GM21717 (cell line): ENCODE data around the gene ABAT.

ENCODE experiments used
- ATAC-seq: cut with Tn5 transposase; IDR thresholded peaks from one replicate; pipeline ENCODE4 v1.9.1; 2021; ENCODE audit warnings: mild to moderate bottlenecking, moderate library complexity; ENCODE audit not compliant: unreplicated experiment

ABAT gene

GRCh38 chr16:8808009-8808408, 133.6 kb downstream of the ABAT start:
- ATAC-seq, result no peak

DNA sequence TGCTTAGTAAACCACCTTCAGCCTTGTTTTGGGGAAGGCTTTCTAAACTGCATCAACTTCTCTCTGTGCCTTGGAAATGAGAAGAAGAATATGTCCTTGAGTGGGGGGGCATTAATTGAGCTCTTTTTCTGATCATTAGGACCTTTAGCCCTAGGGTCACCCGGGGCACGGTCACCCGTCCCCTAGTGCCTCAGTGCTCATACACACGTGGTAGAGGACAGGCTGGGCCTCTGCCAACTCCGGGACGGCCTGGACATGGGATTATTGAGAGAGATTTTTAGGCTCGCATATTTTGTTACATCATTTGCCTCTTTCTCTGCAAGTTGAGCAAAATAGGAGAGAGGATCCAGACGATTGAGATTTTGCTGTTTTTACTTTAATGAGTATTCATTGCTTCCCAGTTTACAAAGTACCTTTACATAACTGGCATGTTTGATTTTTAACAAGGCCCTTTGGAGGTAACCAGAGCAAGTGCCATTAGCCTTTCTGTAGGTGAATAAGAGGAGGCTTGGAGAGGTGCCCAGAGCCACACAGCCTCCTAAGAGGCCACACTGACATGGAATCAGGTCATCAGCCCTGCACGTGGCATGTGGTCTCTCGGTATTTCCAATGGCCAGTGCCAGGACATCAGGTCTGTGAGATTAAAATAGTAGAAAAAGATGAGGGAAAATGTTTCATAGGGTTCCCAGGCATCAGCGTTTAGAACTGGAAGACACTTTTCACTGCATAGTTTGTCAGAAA, 134.4 kb downstream of the ABAT start:
- ATAC-seq, result no peak

DNA sequence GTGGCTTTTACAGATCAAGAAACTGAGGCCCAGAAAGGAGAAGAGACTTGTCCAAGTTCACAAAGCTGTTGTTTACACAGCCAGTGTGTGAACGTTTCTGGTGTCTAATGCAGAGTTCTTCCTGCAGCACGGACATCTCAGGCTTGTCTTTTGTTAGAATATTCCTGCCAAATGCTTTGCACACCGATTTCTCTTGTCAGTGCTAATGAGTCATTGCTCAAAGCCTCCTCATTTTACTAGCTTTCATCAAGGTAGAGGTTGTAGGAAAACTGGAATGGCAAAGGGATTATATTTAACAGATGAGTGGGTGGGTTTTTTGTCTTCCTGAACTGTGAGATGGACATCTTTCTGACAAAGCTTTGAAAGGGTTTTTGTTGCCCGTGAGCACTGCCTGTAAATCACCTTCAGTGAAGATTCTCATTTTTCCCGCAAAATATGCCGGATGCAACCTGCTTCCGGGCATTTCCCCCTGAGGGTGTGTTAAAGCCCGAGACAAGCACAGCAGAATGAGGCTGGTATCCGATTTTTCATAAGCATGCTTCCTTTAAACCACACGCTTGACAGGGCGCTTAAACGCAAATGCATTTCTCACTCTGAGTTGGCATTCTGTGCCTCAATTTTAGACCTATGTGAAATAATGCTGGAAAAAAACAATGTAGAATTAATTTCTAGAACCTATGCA, 137.9 kb downstream of the ABAT start:
- ATAC-seq, result no peak

DNA sequence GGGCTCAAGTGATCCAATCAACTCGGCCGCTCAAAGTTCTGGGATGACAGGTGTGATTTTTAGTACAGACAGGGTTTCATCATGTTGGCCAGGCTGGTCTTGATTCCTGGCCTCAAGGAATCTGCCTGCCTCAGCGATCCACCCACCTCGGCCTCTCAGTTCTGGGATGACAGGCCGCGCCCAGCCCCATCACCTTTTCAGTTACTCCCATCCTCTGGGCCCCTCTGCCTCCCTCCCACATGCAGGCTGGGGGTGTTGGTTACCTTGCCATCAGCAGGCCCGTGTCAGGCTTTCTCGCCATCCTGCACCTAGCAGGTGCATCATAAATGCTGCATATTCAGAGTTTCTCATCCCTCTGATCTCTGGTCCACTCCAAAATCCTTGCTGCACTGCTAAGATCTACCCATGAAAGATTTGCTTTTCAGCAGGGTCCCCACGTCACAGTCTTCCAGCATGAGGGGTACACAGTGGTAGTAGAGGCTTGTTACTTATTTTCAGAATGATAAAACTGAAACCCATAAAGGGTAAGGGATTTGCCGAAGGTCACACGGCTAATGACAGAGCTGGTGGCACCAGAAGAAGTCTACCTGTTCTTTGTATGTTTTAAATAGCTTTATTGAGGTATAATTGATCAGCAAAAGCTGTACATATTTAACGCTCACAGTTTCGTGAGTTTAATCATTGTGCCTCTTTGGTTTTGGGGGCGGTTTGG, 139.8 kb downstream of the ABAT start:
- no peak for ATAC-seq

DNA sequence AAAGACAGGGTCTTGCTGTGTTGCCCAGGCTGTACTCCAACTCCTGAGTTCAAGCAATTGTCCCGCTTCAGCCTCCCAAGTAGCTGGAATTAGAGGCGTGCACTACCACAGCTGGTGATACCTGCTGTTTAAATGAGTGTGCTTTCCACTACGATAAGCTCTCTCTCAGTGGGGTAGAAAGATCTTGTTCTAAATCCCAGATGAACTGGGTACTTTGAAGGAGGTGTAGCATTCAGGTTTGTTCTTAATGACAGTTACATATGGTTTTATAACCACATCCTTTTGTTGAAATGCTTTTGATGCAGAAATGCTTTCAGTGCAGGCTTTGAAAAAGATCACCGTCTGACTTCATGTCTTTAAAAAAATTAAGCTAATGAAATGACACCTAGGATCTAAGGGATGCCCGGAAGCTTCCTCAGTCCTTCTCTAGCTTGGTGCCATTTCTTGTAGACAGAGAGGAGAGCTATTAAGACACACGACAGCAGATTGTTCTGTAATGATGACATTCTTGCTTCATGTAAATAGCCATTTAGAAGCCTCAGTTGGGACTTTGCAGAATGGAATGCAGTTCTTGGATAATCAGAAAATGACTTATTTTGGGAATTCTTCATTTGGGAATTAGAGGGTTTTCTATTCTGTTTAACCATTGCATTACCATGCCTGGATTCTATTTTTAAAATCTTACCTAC, 142.7 kb downstream of the ABAT start:
- ATAC-seq, result no peak

- no peak for ATAC-seq
Observed at GRCh38 chr16:8818504-8819270, 144.3 kb downstream of the ABAT start.

DNA sequence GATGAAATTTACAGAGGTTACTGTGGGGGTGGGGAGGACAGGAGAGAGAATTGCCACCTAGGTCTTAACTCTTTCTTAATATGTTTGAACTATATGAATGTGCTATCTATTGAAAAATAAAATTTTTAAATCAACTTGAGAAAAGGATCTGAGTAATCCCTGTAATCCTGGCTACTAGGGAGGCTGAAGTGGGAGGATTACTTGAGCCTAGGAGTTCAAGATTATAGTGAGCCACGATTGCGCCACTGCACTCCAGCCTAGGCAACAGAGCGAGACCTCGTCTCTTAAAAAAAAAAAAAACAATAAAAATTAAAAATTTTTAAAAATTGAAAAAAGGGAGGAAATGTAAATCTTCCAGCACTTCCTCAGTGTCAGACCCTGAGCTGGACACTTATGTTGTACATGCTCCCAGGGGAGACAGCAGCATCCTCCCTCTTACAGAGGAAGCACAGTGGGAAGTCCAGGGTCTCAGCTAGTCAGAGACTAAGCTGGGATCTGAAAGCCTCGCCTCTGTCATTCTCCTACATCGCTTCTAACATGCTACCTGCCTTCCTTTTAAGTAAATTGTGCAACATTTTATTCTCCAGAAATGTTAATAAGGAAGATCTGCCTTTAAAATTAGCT, 145.1 kb downstream of the ABAT start:
- ATAC-seq, result no peak

GRCh38 chr16:8822403-8822802, 148.0 kb downstream of the ABAT start:
- no peak for ATAC-seq

GRCh38 chr16:8826278-8826879, 152.0 kb downstream of the ABAT start:
- ATAC-seq, result no peak

DNA sequence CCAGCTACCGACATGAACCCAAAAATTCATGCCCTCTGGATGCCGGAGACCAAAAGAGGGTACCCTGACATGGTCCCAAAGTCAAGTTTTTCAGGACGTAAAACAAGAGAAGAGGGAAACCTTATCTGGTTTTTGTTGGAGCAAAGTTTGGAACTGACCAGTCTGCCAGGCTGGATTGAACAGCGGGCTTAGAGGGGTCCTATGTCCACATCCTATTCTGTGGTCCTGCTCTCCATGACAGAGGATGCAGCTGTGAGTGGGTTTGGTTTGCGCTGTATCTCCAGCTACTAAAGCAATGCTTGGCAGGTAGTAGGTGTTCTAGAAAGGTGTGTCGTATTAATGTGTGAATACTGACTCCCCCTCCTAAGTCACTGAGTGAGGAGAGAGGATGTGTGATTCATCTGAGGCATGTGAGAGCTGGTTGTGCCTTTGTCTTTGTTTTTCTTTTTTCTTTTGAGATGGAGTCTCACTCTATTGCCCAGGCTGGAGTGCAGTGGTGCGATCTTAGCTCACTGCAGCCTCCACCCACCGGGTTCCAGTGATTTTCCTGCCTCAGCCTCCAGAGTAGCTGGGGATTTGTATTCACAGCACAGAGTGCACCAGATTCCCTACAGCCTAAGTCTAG, 154.2 kb downstream of the ABAT start:
- no peak for ATAC-seq

DNA sequence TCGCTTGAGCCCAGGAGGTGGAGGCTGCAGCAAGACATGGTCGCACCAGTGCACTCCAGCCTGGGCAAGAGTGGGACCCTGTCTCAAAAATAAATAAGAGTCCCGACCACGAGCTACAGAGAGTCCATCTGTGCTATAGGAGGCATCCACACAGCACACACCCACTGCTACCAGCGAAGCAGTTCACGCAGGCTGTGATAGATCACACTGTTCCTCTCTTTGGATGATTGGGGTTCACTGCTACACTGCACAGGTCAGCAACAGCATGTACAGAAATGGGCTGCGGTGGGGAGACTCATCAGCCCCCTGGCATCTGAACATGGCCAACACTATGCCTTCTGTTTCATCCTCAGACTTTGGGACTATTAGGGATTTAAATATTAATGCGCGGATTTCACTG, 157.0 kb downstream of the ABAT start:
- no peak for ATAC-seq

DNA sequence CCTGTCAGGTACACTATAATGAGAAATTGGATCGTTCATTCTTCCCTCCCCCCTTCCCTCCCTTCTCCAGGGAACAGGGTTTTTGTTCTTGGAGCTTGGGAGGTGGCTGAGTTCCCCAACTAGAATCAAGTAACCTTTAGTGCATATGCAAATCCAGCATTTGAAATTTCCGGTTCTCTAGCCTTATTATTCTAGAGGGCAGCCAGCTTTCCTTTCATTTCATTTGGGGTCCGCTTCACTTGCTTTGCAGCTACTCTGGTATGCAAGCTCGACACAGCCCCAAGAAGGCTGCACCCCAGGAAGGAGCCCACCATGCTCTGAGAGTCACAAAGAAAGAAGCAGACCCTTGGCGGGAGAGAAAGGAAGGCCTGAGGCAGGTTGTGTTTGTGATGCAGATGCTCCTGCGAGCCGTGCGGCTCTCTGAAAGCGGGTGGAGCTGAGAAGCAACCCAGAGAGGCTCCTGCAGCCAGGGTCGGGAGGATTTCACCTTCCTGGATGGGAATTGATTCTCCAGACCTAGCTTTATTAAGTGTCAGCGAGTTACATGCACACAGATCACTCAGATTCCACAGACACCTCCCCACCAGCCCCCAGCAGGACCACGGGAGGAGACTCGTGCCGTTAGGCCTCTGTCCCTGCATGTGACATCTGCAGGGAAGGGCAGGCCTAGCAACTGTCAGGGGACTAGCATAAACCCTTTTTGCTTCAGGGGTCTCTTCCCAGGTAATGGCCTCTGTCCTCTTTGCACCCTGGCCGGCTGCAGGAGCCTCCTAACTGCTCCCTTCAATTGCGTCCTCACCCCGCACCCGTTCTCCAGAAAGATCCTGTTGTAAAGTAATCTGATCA, 157.7 kb downstream of the ABAT start:
- no peak for ATAC-seq

GRCh38 chr16:8832717-8833105, 158.3 kb downstream of the ABAT start:
- ATAC-seq, result no peak
